Subcutaneous adipose tissue (tissue), 4 donors: Measurements from ENCODE around the gene KCNMB3. TPM values are rescaled to one million over a fixed set of nuclear protein-coding genes. Genes with fewer than 3 reads are reported as not detected.

Experiments used
- CTCF ChIP-seq: fragments of 450-650 bp; IDR thresholded peaks from one replicate; pipeline ENCODE4 v1.5.1; 2016; ENCODE audit warnings: low read depth, mild to moderate bottlenecking, control low read depth, antibody characterized with exemption, moderate library complexity
- total RNA-seq, 4 donors: library from RNA; depleted of rRNA; stranded (reverse); fragments of >200 nt; gene quantifications; one replicate each; pipeline ENCODE4 v1.1.0, GENCODE V29; 2016

Gene KCNMB3
- total RNA-seq, 4 donors from 2014 or later, result 2.2 to 4.3 (median 2.8) TPM

DNA sequence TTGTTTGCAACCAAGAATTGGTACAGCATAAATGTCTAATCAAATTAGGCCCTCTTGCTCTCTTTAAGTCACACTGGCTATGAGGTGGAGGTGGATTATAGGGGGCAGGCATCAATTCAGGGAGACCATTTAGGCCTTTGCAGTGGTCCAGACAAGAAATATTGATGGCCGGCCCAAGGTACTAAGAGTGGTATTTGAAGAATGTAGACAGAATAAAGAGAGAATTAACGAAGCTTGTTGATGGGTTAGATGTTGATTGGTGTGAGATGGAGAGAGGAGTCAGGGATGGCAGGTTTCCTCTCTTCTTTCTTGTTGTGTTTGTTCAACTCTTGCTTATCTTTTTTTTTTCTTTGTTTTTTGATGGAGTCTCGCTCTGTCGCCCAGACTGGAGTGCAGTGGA is 54.2 kb downstream of the KCNMB3 start:
- TF ChIP-seq CTCF, result no peak

GRCh38 chr3:179196098-179196497 is 54.8 kb downstream of the KCNMB3 start:
- no peak for TF ChIP-seq CTCF

DNA sequence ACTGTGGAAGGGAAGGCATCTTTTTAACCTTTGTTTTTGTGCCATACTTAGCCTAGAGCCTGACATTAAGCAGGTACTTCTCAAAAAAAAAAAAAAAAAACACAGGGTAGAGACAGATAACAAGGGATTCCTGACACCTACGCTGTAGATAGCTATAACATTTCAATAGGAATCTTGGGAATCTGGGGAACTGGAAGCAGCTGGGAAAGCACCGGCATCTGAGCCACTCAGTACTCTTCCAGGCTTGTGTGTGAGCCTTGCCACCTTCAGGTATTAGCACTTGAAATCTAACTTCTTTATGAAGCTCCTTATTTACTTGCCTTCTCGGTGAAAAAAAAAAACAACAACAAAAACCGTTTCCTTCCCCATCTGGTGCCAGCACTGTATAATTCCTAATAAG is 56.0 kb downstream of the KCNMB3 start:
- TF ChIP-seq CTCF, result no peak

Other genes starting within 250 kb of the KCNMB3 start
- gene ZMAT3, start 179.3 kb downstream of the KCNMB3 start, total RNA-seq, result 10 to 100 TPM in 2 of 4 donors, 1 to 10 TPM in 2; 7.3 to 16.5 (median 10.7) TPM
- 10 to 100 TPM; 45.2 to 81.7 (median 61.3) TPM for gene PIK3CA, start 102.8 kb downstream of the KCNMB3 start, total RNA-seq
- 10 to 100 TPM; 36.5 to 46.5 (median 41.6) TPM for gene ZNF639, start 71.9 kb upstream of the KCNMB3 start, total RNA-seq
- gene MFN1, start 96.6 kb upstream of the KCNMB3 start, total RNA-seq, result 10 to 100 TPM; 42.2 to 51.7 (median 47.2) TPM
- 10 to 100 TPM; 21.9 to 46.4 (median 30.9) TPM for gene GNB4, start 200.4 kb upstream of the KCNMB3 start, total RNA-seq